MM.1S (cell line): ENCODE data around the gene PORCN.
A peak's percentile ranks its signal among the peaks of the same experiment; 100 is the strongest.

Experiments used
- DNase-seq: peaks from one replicate; pipeline ENCODE4 v3.0.0-alpha.2; 2015
- H2AFZ ChIP-seq: fragments of 300-600 bp; sonication (generic); 2 replicates; pipeline ENCODE4 v1.6.0; 2016; ENCODE audit warnings: antibody characterized with exemption, low read length
- H3F3A ChIP-seq: fragments of 300-600 bp; sonication (generic); 2 replicates; pipeline ENCODE4 v1.6.1; 2016; ENCODE audit warnings: mild to moderate bottlenecking, antibody characterized with exemption, low read length, moderate library complexity, mixed read lengths; ENCODE audit not compliant: insufficient read depth
- H3K27ac ChIP-seq: fragments of 300-600 bp; sonication (generic); 2 replicates; pipeline ENCODE4 v1.5.1; 2016; ENCODE audit warnings: mild to moderate bottlenecking, low read length
- H3K27me3 ChIP-seq: fragments of 300-600 bp; sonication (generic); replicated peaks from 2 replicates; pipeline ENCODE4 v1.6.0; 2016; ENCODE audit warnings: low read length; ENCODE audit not compliant: insufficient read depth
- H3K36me3 ChIP-seq: fragments of 300-600 bp; sonication (generic); replicated peaks from 2 replicates; pipeline ENCODE4 v1.6.1; 2016; ENCODE audit warnings: mild to moderate bottlenecking, low read length, mixed read lengths; ENCODE audit not compliant: insufficient read depth
- H3K4me1 ChIP-seq: fragments of 300-600 bp; sonication (generic); 2 replicates; pipeline ENCODE4 v1.6.1; 2016; ENCODE audit warnings: low read length, mixed read lengths
- H3K4me2 ChIP-seq: fragments of 300-600 bp; sonication (generic); 2 replicates; pipeline ENCODE4 v1.6.0; 2016; ENCODE audit warnings: low read depth, low read length
- H3K4me3 ChIP-seq: fragments of 300-600 bp; sonication (generic); 2 replicates; pipeline ENCODE4 v1.5.1; 2016; ENCODE audit warnings: low read length, mixed read lengths
- H3K79me2 ChIP-seq: fragments of 300-600 bp; sonication (generic); 2 replicates; pipeline ENCODE4 v1.6.1; 2016; ENCODE audit warnings: mixed run types, low read length, mixed read lengths
- H3K9ac ChIP-seq: fragments of 300-600 bp; sonication (generic); 2 replicates; pipeline ENCODE4 v1.6.1; 2016; ENCODE audit warnings: low read length, mixed read lengths
- H3K9me2 ChIP-seq: fragments of 300-600 bp; sonication (generic); replicated peaks from 2 replicates; pipeline ENCODE4 v1.6.1; 2016; ENCODE audit warnings: mild to moderate bottlenecking, low read length, mixed read lengths; ENCODE audit not compliant: insufficient read depth
- H3K9me3 ChIP-seq: fragments of 300-600 bp; sonication (generic); replicated peaks from 2 replicates; pipeline ENCODE4 v1.6.1; 2016; ENCODE audit warnings: mild to moderate bottlenecking, low read length, mixed read lengths; ENCODE audit not compliant: insufficient read depth
- H4K20me1 ChIP-seq: fragments of 300-600 bp; sonication (generic); 2 replicates; pipeline ENCODE4 v1.6.1; 2016; ENCODE audit warnings: mild to moderate bottlenecking, low read length, moderate library complexity, mixed read lengths; ENCODE audit not compliant: insufficient read depth
- EZH2 ChIP-seq: fragments of 300-600 bp; sonication (generic); optimal IDR thresholded peaks from 2 replicates; pipeline ENCODE3; 2017; ENCODE audit warnings: low read depth, mild to moderate bottlenecking, antibody characterized with exemption, low read length, mixed read lengths
- EZH2phosphoT487 ChIP-seq: fragments of 300-600 bp; sonication (generic); IDR thresholded peaks from 2 replicates; pipeline ENCODE4 v1.6.1; 2018; ENCODE audit warnings: antibody characterized with exemption, low read length
- TF ChIP-seq, protein P1 (sequence below): fragments of 300-600 bp; sonication (generic); IDR thresholded peaks from 2 replicates; pipeline ENCODE4 v1.5.1; 2016; ENCODE audit warnings: antibody characterized with exemption, low read length, mixed read lengths

The PORCN gene

DNA sequence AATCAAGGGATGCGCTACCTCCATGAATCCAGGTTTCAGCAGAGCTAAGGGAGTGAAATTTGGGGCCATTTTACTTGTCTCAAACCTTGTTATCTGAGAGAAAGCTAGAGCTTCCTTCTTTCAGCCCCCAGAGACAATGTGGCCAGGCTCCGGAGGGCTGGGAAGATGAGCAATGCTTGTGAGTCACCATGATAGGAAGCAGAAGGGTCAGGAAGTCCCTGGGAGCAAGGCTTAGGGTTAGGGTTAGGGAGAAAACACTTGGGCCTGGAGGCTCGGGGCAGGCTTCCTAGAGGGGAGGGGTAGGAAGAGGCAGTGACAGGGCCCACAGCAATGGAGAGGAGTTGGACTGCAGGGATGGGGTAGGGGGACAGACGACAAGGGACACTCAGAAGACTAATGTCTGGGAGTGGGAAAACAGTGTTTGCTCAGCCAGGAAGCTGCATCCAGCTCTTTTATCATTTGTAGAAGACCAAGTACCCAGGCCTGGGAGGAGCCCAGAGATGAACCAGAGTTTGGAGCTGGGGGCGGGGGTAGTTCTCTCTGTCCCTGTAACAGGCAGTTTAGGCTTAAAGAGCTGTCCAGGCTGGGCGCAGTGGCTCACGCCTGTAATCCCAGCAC is 16.4 kb upstream of the PORCN start:
- no peaks in the 10 kb centered on the region for H3K27me3 ChIP-seq
- no peak for DNase-seq
- H3K4me1 ChIP-seq: no peaks in the 10 kb centered on the region
- no peaks in the 10 kb centered on the region for H4K20me1 ChIP-seq
- H2AFZ ChIP-seq: no peak overlapping the region
- H3K9ac ChIP-seq: no peak overlapping the region
- H3F3A ChIP-seq: no peaks in the 10 kb centered on the region
- TF ChIP-seq EZH2: no peak
- TF ChIP-seq, protein P1, sequence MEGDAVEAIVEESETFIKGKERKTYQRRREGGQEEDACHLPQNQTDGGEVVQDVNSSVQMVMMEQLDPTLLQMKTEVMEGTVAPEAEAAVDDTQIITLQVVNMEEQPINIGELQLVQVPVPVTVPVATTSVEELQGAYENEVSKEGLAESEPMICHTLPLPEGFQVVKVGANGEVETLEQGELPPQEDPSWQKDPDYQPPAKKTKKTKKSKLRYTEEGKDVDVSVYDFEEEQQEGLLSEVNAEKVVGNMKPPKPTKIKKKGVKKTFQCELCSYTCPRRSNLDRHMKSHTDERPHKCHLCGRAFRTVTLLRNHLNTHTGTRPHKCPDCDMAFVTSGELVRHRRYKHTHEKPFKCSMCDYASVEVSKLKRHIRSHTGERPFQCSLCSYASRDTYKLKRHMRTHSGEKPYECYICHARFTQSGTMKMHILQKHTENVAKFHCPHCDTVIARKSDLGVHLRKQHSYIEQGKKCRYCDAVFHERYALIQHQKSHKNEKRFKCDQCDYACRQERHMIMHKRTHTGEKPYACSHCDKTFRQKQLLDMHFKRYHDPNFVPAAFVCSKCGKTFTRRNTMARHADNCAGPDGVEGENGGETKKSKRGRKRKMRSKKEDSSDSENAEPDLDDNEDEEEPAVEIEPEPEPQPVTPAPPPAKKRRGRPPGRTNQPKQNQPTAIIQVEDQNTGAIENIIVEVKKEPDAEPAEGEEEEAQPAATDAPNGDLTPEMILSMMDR: no peak
- TF ChIP-seq EZH2phosphoT487: no peak
- H3K4me3 ChIP-seq: no peak overlapping the region
- no peak overlapping the region for H3K4me2 ChIP-seq
- H3K36me3 ChIP-seq: no peaks in the 10 kb centered on the region
- H3K9me2 ChIP-seq: no peaks in the 10 kb centered on the region
- H3K9me3 ChIP-seq: no peaks in the 10 kb centered on the region
- no peak overlapping the region for H3K27ac ChIP-seq
- no peaks in the 10 kb centered on the region for H3K79me2 ChIP-seq

DNA sequence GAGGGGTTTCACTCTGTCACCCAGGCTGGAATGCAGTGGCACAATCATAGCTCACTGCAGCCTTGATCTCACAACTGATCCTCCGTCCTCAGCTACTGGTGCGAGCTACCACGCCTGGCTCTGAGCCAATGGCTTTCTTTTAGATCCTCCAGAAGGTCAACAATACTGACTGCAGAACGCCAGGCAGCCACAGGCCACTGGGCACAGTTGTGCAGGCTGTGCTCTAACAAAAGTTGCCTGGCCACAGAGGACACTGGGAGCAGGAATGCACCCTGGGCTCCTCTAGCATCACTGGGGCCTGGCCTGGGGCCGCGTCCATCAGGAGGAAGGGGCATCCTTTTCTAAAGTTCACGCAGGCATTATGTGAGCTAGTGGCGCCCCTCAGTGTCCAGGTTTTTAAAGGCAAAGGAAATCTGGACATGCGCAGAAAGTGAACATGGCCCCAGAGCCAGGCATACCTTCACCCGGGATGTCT is 14.9 kb upstream of the PORCN start:
- DNase-seq: peak; percentile 41
- H3K79me2 ChIP-seq: no peaks in the 10 kb centered on the region
- H3K27me3 ChIP-seq: no peaks in the 10 kb centered on the region
- H3K4me2 ChIP-seq: no peak overlapping the region
- H3K4me3 ChIP-seq: no peak overlapping the region
- H2AFZ ChIP-seq: no peak overlapping the region
- no peaks in the 10 kb centered on the region for H3F3A ChIP-seq
- no peak overlapping the region for H3K27ac ChIP-seq
- no peak overlapping the region for H3K9ac ChIP-seq
- H3K36me3 ChIP-seq: no peaks in the 10 kb centered on the region
- no peaks in the 10 kb centered on the region for H4K20me1 ChIP-seq
- no peaks in the 10 kb centered on the region for H3K4me1 ChIP-seq
- H3K9me2 ChIP-seq: no peaks in the 10 kb centered on the region
- H3K9me3 ChIP-seq: no peaks in the 10 kb centered on the region
- TF ChIP-seq, protein P1: peak; percentile 32
- no peak for TF ChIP-seq EZH2phosphoT487

DNA sequence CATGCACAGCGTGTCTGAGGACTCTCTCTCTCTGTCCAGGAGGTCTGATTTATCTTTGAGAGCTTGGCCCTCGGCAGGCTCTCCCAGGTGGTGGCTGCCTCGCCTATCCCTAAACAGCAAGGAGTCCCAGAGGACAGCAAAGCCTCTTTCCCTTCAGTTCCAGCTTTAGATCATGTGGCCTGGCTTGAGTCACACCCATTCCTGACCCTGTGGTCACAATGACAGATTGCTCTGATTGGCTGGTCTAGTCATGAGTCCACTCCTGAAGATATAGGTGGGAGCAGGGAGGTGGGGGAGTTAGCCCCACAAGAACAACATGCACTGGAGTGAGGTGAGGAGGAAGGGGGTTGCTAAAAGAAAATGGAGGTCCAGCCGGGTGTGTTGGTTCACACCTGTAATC is 12.1 kb upstream of the PORCN start:
- Histone ChIP-seq H3K9ac (no peak overlapping the region), H3K9me2 (no peaks in the 10 kb centered on the region), H3K27ac (no peak overlapping the region), H3K4me2 (no peak overlapping the region), H3K36me3 (no peaks in the 10 kb centered on the region), H3K27me3 (no peaks in the 10 kb centered on the region), H3K79me2 (no peaks in the 10 kb centered on the region), H4K20me1 (no peaks in the 10 kb centered on the region), H2AFZ (no peak overlapping the region), H3F3A (no peaks in the 10 kb centered on the region), H3K4me1 (no peaks in the 10 kb centered on the region), H3K9me3 (no peaks in the 10 kb centered on the region), H3K4me3 (no peak overlapping the region)
- TF ChIP-seq EZH2phosphoT487 (no peak), EZH2 (no peak)
- TF ChIP-seq, protein P1: no peak
- no peak for DNase-seq
